ENCODE data around the gene AGAP1.

The AGAP1 gene

GRCh38 chr2:235848055-235848454 lies 354.2 kb downstream of the AGAP1 start:
- no peak for DNase-seq (ENCODE audit: low read depth in 2 of 2)

DNA sequence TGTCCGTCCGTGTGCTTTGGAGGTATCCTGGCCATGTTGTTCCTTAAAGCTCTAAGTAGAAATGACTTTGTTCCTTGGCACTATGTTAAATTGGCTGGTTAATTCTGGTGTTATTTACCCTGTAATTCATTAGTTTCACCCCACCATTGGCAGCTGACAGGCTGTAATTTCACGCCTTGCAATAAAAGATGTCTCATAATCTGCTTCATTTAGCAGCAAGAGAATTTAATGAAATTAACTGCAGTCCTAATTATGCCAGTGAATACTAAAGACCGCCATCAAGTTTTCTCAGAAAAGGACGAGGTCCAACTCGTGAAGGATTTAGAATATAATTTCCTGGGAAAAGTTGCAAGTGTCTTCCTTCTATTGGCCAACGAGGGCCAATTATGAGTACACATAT lies 355.1 kb downstream of the AGAP1 start:
- DNase-seq (ENCODE audit: low read depth in 2 of 2): no peak

- DNase-seq (ENCODE audit: low read depth in 2 of 2): no peak
Measured at GRCh38 chr2:235849489-235849888, 355.6 kb downstream of the AGAP1 start.

DNA sequence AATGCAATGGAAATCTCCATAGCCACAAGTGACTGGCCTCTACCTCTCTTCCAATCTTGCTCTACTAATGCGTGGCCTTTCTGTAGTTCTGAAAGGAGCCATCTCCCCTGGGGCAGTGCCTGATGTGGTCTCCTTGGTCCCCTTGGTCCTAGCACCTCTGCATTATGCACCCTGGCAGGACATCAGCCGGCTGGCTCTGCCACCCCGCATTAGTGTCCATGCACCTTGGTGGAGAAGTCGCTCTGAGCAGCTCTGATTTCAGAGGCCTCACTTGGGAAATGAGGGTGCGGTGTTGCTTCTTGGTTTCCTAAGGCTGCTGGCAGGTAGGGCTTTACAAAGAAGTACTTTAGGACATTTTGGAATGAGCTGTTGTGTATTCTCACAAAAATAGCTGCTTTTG lies 356.4 kb downstream of the AGAP1 start:
- no peak for DNase-seq (ENCODE audit: low read depth in 2 of 2)

DNA sequence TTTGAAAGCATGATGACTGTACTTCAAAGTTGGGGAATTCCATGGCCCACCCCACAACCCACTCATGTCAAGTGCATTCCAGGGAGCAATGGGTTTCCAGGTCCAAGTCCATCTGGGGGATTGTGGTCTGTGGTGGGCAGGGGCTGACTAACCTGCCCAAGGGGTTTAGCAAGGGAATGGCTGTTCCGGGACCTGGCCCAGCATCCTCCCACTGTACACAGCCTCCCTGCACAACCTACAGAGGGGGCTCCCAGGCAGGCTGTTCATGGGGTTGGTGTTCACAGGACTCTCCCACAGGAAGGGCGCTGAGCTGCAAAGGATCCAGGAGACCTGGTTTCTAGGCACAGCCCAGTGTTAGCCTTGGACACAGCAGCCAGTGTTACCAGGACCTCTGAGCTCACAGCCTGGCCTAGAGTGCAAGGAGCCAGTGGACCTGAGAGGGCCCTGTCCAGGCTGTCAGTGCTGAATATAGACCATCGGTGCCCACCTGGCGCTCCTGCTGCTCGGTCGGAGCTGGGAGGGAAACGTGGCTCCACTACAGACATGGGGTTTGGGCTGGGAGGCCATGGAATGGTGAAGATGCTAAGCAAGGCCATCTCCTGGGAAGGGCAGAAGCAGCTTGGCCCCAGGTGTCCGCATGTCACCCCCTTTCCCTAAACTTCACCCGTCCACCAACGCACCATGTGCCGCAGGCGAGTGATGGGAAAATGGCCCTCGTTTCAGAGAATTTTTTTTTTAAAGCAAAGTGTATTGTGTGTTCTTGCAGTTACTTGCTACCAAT lies 357.1 kb downstream of the AGAP1 start:
- no peak for DNase-seq (ENCODE audit: low read depth in 2 of 2)

DNA sequence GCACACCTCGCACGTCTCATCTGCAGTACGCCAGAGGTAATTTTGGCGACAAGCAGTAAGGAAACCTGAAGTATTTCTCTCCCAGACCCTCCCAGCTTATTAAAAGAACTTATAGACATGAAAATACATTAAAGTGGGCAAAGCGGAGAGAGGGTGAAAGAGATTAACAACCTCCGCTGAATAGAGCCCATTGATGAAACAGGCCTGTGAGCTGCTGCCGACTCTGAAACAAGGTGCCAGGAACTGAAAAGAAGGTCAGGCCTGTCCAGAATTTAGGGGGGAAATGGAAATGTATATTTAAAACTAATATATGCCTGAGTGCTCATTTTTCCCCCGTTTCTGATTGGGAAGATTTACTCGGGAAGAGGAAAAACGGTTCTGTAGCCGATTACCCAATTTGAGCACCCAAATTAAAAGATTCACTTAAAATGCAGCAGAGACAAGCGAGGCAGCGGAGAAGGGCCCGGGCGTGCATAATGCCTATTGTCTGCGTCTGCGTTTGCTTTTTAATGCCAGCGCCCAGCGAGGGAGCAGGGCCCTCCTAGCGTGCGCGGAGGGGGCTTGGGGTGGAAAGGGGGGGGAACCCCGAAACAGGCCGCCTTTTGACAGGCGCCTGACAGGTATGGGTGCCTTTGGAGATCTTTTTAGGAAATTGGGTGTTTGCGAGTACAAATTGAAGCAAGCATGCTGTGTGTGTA lies 358.1 kb downstream of the AGAP1 start:
- no peak for DNase-seq (ENCODE audit: low read depth in 2 of 2)

DNA sequence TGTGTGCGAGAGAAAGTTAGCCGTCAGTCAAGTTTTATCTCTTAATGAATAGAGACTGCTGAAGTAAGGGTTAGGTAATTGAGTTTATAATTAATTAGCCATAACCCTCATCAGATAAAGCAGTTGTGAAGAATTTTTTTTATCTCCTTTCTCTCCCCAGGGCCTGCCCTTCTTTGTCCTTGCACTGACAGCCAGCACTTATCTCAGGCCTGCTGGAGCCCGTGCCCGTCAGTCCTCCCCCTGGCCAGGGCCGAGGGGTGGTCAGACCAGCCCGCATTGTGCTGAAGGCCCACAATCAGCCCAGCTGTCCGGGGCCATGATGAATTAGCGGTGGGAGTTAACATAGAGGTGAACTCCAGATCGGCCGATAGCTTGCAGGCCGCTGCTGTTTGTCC lies 358.7 kb downstream of the AGAP1 start:
- DNase-seq (ENCODE audit: low read depth in 2 of 2): no peak

DNA sequence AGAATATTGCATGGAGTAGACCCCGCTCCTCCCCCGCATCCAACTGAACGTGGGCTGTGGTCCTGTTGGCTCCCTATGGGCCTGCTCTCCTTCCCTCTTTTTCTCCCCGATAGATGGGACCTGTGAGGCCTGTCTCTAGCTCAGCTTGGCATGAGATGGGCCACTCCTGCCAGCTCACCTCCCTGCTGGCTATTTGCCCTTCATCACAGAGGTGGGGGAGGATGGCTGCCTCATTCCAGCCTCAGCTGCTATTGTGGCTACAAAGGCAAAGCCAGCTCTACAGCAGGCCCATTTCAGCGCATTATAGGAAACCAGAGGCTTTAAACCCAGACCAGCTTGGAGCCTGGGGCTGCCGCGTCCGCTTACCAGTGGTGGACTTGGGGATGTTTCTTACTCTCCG lies 360.4 kb downstream of the AGAP1 start:
- DNase-seq (ENCODE audit: low read depth in 2 of 2): no peak

GRCh38 chr2:235855011-235855410 lies 361.2 kb downstream of the AGAP1 start:
- no peak for DNase-seq (ENCODE audit: low read depth in 2 of 2)

DNA sequence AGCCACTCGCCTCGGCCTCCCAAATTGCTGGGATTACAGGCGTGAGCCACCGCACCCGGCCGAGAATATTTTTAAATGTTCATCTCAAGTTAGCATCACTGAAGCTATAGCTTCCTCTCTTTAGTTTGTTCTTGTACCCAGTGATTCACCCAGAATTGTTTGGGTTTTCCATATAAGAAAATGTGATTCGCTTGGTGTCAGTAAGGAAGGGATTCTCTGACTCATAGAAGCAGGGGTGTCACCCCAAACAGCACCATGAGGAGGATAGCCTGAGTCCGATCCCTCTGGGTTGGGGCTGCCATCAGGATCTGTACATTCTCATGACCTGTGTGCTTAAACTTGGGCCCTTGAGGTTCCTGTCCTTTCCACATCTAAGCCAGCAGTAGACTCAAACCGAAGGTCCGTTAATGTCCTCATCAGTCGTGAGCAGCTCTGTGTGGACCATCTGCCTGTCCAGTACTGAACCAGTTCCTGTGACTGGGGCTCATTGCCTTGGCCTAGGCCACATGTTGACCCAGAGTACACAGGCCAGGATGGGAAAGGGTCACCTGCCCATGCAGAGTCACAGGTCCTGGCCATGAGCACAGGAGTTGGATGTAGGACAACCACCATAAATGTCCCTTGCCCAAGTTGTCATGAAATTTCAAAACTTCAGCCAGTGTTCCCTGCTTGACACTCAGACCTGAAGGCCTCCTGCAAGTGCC lies 362.5 kb downstream of the AGAP1 start:
- no peak for DNase-seq (ENCODE audit: low read depth in 2 of 2)

- no peak for DNase-seq (ENCODE audit: low read depth in 2 of 2)
Measured at GRCh38 chr2:235857598-235857997, 363.8 kb downstream of the AGAP1 start.

- DNase-seq (ENCODE audit: low read depth in 2 of 2): no peak
Measured at GRCh38 chr2:235858881-235859280, 365.0 kb downstream of the AGAP1 start.

DNA sequence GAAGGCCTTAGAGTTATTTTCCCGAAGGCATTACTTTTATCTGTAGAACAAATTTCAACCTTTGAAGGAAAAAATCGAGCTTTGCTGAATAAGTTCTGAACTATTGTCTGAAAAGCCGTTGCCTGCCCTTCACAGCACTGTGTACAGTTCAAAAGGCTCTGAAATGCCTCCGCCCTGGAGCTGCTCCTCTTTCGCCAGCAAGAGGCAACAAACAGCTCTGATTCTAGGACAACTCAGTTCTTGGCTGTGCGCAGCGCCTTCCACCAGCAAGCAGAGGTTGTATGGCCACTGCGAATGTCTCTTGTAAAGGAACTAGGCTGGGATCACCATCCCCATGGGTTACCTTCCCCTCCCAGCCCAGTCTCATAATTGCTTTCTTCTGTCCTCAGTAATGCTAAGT lies 365.8 kb downstream of the AGAP1 start:
- DNase-seq (ENCODE audit: low read depth in 2 of 2): no peak

DNA sequence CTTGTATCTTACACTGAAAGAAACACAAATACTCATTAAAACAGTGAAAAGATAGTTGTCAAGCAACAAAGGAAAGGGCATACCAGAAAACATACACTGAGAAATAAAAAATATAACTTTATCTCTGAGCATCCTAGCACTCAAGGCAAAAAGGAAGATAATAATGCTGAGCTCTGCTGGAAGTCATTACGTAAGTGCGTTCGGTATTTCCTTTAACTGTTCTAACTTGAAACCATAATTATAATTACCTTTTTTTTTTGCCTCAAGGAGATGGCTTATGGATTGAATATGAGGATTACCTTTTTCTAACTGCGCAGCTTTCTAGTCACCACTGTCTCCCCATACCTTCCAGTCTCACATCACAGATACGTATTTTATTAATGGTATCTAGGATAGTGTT lies 366.3 kb downstream of the AGAP1 start:
- no peak for DNase-seq (ENCODE audit: low read depth in 2 of 2)

- DNase-seq (ENCODE audit: low read depth in 2 of 2): no peak
Measured at GRCh38 chr2:235860871-235861270, 367.0 kb downstream of the AGAP1 start.

DNA sequence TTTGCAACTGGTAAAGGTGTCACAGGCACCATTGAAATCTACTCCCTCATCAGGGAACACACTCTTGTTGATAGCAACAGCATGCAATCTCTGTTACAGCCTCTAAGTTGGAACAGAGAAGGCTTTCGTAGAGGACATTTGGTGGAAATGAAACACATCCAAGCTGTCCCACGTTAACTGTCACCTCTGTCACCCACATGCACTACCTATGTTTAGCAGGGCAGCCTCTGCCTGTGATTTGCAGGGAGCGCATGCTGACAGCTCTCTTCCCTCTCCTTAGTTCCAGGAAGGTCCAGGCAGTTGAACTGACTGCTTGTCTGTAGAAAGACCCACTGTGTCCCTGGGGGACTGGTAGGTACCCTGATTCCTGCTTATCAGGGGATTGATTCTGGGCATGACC lies 367.5 kb downstream of the AGAP1 start:
- DNase-seq (ENCODE audit: low read depth in 2 of 2): no peak

GRCh38 chr2:235863414-235863813 lies 369.6 kb downstream of the AGAP1 start:
- no peak for DNase-seq (ENCODE audit: low read depth in 2 of 2)

DNA sequence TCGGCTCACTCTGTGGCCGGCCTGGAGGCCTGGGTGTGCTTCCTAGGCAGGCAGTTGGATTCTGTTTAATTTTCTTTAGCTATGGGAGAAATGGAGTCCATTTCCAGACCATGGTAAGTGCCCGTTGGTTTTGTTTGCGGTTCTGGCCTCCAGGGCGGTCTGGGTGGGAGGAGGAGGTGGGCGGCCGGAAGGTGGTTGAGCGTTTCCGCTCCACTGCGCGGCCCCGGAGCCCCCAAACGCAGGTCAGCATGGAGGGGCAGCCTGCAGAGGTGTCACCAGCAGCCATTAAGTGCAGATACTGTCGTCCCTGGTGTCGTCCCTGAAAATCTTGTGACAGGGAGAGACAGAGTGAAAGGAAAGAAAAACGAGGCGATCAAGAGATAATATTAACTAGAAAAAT lies 370.5 kb downstream of the AGAP1 start:
- no peak for DNase-seq (ENCODE audit: low read depth in 2 of 2)

- no peak for DNase-seq (ENCODE audit: low read depth in 2 of 2)
Measured at GRCh38 chr2:235864733-235865515, 371.1 kb downstream of the AGAP1 start.

DNA sequence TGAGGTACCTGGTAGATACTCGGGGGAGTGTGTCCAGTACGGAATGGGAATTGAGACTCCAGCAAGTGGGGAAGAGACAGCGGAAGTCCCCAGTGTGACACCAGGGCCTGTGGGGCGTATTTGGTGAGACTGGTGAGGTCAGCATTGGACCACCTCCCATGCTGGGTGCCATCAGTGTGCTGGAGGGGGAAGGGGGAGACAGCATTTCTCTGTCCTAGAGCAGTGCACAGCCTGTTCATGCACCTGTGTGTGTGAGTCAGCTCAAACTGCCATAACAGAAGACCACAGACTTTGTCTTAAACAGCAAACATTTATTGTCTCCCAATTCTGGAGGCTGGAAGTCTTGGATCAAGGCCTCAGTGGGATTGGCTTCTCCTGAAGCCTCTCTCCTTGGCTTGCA lies 372.5 kb downstream of the AGAP1 start:
- no peak for DNase-seq (ENCODE audit: low read depth in 2 of 2)

DNA sequence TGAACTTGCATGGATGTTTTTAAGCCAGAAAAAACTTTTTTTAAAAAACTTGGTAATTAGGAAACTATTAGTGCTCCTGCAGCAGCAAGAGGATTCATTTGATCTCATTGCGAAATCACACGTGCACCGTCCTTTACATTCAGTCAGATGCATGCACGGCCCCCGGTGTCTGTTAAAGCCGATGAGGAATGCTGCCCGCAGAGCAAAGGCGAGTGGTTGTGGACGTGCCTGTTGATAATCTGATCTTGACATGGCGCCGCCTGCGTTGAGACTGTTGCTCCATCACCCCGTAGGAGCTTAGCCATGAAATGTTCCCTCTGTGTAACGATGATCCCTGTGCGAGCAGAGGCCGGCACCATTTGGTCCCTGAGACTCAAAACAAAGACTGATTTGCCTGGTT lies 374.4 kb downstream of the AGAP1 start:
- DNase-seq (ENCODE audit: low read depth in 2 of 2): no peak

GRCh38 chr2:235868645-235869044 lies 374.8 kb downstream of the AGAP1 start:
- no peak for DNase-seq (ENCODE audit: low read depth in 2 of 2)
